RPMI7951 (cell line): ENCODE measurements around the gene SNCA. TPM values are rescaled to one million over a fixed set of nuclear protein-coding genes. Genes with fewer than 3 reads are reported as not detected.

Experiments
- DNase-seq: peaks from one replicate; pipeline ENCODE4 v3.0.0-alpha.2; 2012; ENCODE audit warnings: low read depth
- total RNA-seq: library from RNA; depleted of rRNA; stranded (reverse); fragments of >200 nt; shearing (Covaris generic); gene quantifications from 2 replicates; pipeline ENCODE4 v1.2.3, GENCODE V29; 2014

Gene SNCA
- total RNA-seq, 1 experiment from 2014 or later, result 0.60 TPM

DNA sequence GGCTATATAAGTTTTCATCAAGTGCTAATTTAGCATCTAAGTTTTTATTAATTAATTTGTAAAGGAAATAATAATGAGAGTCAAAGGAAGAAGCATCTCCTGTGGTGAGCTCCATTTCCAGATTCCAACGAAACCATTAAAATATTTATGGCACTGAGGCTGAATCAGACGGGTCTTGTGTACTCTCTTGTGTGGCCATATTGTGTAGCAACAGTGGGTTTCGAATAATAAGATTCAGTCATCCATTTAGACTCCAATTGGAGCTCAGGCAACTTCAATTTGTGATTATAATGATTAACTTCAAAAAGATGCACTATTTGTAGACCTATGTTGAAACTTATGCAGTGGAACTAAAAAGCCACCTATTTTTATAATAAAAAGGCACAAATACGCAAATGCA, 82.4 kb downstream of the SNCA start:
- peak; percentile 11 for DNase-seq

DNA sequence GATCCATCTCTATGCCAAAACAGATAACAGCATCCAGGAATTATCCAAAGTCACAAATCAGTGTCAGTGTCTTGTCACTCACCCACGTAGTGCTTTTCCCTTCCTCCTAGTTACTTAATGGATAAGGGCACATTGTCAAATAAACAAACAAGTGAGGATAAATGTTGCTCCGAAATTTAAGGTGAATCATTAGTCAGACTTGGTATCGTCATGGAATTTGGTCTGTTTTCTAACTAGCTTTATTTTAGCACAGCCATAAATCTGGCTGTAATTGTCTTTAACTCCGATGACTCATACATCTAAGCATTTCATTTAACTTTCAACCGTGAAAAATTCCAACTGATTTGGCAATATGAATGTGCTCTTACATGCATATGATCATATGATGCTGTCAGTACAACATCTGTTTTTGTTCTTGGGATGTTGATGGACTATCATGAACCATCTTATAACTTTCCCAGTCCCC, 83.3 kb downstream of the SNCA start:
- peak; percentile 92 for DNase-seq

DNA sequence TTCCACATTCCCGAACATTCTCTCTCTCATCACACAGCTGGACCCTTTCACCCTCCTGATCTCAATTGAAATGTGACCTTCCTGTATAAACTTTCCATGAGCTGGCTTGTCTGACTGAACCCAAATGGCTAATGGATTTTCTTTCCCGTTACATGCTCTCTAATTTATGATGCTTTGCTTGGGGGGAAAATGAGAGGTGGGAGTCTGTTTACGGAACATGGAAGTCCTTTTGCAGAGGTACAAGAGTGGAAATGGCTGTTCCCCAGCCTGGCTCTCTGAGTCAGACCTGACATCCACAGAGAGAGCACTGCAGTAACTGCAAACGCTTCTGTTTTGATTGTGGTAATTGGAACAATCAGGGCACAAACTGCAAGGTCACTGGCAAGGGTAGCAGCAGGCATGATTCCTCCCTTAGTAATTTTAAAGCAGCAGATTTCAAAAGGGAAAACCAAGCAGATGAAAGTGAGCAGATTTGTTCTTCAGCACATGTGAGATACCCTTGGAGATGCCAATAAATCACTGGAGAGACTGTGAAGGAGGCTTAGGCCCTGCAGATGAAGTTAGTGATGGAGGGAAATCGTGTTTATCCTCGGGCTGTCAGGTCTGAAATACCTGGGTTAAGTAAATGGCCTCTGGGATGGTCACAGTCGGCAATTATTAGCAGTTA, 83.9 kb downstream of the SNCA start:
- DNase-seq, result peak; percentile 74

DNA sequence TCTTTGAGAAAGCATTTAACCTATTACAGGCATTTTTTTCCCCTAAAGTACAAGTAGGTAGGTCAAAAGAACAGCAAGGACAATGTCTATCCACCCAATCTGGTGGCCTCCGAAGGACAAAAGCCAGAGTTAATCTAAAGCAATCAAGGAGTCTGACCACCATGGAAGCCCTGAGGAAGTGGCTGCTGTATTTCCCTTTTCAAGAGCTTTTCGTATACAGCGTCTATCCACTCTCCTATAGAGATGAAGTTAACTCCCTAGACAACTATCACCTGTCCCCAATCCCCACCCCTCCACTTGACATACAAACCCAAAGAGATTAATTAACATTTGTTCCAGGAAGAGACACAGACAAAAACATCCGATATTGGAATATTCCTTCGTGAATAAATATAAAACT, 85.5 kb downstream of the SNCA start:
- no peak for DNase-seq

DNA sequence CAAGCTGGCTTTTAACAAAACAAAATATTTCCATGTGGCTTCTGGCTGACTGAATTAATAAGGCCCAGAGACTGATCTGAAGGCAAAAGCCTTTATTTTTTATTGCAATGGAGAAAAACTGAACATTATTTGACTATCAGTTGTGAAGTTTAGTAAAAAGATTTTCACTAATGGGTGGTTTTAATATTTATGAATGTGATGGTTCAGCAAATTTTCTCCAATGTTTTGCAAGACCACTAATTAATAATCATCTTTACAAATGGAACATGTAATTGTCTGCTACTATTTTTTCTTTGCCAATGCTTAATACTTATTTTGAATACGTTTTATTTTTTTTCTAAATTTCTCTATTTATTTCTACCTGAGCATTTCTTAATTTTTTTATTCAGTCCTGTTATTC, 90.6 kb downstream of the SNCA start:
- DNase-seq, result no peak

DNA sequence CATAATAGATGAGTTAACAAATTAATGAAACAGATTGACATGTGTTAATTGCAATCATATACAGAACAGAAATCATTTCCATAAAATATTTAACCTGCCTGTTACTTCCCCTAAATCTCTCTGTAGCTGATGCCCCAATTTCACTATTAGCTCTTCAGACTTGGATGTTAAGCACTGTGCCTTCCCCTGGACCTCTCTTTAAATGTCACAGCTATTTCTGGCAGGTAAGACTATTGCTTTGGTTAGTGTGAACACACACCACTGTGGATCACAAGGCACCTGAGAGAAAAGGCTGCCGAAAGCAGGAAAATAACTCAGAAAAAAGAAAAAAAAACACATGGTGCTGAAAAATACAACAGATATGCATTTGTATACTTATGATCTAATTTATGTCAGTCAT, 91.3 kb downstream of the SNCA start:
- no peak for DNase-seq

DNA sequence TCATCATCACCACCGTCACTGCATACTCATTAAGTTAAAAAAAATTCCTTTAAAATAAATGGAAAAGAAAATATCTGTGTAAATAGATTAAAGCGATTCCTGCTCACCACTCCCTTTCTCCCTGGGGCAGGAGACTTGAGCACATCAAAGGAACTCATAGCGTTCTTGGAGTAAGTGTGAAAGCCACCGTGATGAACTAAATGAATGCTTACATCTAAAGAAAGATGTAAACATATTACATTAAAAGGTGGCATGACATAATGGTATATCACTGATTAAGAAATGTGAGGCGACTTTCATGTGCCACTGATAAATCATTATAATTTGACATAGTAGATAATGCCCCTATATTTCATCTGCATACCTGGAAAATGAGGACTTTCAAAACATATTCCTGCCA, 92.0 kb downstream of the SNCA start:
- no peak for DNase-seq

DNA sequence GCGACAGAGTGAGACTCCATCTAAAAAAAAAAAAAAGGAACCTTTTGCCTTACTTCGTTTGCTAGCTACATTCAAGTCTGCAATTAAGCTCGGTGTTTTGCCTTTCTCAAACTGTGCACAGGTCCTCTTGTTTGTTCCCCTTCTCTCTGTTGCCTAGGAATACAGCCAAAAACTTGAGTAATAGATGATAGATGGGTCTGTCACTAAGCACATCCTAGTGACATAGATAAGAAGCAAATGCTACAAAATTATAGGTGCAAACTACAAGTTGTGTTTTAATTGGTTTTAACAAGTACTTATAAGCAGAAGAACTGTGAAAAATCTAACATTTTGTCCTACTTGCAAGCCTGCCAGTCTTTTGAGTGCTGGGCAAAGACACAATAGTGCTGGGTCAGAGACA, 95.2 kb downstream of the SNCA start:
- DNase-seq, result no peak

DNA sequence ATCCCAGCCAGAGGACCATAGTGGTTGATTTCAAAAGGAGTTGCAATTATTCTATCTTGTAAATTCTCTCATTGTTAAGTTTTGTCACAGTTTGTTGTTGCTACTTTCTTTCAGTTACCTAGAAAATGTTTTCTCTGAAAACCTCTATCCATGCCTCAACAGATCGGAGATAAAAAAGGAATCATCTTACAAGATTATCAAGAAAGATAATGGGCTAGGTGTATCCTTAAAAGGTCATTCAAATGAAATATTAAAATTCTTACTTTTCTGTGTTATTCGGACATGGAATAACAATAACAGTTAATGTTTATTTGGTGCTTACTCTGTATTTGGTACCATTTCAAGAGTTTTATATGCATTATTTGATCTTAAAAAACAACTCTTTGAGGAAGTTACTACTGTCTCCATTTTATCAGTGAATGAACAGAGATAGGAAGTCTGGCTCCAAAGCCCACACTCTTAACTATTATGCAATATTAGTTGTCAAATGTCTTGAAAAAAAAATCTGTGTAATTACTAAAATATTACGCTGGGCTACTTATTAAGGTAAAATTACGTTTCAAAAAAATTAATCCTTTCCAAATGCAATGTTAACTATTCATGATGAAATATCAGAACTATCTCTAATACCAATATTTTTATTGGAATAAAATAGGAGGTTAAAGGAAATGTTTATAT, 97.5 kb downstream of the SNCA start:
- no peak for DNase-seq

DNA sequence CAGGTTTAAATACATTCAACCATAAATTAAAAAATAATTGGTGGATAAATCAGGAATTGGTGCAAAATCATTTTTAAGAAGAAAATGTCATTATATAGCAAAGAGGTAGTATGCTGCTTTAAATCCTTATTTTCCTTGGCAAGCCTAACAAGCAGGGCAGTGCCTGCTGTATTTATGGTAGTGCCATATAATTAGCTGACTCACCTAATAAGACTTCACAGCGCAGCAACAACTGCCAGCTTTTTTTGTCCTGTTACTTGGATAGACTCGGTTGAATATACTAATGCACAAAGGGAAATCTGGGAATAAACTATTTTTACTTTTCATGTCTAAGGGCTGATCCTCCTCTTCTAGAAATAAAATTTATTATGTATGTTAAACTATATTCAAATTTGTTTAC, 99.1 kb downstream of the SNCA start:
- peak; percentile 64 for DNase-seq

DNA sequence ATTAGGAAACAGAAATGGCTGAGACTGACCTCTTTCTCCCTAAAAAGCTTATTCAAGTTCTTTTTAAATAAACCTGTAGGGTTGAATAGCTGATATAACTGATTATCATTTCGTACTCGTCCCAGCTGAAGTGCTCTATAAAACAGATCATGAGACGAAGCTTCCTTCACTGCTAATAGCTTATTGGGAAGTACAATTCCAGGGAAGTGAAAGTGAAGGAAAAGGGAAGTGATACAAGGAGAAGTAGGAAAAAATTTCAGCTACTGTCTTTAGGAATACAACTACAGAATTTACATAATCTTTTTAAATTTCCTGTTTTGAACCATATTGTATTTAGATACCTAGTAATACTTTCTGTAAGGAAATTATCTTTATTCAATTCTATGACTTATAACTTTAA, 103.0 kb downstream of the SNCA start:
- no peak for DNase-seq

DNA sequence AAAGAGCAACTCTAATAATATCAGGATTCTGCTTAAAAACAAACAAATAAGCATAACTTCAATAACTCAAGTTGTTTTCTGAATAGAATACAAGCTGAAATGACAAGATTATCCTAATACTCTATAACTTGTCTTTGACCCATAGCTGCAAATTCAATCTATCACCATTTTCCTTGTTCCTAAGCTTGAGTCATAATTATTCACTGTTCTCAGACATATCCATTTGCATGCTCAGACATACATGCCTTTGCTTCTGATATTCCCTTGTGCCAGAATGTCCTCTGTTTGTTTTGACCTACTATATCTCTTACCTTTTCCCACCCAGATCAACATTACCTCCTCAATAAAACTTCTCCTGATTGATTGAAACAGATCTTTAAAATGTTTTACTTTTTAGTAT, 109.7 kb downstream of the SNCA start:
- DNase-seq, result no peak

DNA sequence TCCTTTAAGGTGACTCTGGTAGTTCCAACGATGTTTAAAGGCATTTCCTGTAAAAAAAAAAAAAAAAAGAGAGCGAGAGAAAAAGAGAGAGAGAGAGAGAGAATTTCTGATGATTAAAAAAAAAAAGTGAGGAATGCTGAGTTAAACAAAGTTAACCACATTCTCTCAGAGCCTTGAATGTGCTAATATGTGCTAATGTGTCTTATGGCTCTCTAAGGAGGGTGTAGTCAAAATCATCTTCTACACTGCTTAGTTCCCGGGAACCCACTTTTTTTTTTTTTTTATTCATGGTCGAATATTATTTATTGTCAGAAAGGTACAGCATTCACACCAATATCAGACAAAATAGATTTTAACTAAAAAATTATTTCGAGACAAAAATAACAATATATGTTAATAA, 111.7 kb downstream of the SNCA start:
- no peak for DNase-seq

DNA sequence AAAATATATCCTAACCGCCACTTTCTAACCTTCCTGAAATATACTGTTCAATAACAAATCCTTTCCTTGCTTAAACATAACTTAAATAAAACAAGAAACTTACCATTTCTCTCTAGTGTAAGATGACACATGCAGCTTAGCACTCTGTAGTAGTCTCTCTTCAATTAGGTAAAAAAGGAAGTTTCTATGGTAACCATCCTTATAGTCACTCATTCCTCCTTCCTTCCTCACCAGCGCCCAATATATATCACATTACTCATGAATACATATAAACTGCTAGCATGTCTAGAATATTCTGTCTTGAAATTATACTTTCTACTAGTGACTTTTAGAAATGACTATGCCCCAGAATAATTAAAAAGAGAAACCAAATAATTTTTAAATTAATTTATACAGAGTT, 112.2 kb downstream of the SNCA start:
- DNase-seq, result peak; percentile 15

DNA sequence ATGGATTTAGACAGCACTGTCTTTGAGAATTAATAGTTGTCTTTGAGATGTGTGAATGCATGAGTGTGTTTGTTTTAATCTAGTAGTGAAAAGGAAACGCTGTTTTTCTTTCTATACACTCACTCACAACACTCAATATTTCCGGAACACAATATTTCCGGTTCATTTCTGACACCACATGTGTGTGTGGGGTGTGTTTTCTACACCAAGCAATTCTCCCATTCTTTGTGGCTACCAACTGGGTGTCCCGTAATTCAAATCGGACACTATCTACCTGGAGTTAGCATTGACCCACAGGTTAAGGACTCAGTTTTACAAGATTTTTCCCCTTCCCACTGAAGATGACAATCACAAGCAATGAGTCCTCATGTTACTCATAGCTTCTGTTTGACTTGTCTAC, 113.9 kb downstream of the SNCA start:
- DNase-seq, result no peak

DNA sequence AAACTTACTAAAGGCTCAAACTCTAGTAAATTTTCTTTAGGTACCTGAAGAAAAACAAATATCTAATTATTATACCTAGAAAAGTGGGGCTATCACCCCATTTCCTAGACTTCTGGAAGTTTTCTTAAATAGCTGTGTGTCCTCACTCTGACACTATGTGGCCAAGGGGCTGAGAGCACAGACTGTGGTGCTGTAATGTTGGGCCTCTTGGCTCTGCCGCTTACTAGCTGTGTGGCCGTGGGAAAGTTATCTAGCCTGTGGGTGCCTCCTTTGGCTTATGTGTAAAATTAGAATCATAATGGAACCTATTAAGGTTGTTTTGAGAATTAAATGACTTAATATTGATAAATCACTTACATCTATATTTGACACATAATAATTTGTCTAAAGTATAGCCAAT, 114.4 kb downstream of the SNCA start:
- no peak for DNase-seq

DNA sequence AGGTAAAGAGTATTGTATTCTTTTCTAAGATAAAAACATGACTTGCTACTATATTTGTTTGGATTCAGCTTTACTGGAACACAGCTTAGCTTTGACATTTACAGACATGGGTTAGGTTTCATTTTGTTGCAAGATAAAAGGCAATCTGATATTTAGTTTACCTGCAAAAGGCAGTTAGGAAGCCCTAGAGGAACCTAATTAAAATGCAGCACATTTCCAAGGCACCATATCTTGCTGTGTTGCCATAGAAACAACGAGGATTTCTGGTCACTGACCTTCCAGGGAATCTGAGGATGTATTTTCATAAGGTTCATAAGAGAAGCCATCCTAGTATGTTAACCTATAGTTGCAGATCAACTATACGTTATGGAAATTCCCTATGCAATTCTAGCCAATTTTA, 116.0 kb downstream of the SNCA start:
- DNase-seq, result no peak

DNA sequence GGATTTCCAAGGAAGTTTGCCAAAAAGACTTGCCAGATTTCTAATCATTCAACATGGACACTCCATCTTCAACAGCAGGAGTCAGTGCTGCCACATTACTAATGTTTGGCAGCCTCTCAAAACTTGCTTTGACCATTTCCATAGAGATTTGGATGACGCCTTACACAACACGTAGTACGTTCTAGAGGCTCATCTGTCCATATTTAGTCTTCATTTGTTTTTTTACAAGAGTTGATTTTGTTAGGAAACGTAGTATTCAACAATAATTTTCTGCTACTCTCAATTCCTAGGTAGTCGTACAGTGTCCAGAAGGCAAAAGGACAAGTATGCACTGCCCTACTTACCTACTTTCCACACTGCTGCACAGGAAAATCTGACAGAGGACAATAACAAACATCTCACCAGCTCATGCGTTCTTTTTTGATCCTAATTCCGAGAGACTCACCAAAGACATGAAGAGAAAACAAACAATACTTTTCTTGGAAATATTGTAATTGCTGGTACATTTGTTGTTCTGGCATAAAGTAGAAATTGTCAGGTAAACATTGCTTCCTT, 117.3 kb downstream of the SNCA start:
- no peak for DNase-seq

DNA sequence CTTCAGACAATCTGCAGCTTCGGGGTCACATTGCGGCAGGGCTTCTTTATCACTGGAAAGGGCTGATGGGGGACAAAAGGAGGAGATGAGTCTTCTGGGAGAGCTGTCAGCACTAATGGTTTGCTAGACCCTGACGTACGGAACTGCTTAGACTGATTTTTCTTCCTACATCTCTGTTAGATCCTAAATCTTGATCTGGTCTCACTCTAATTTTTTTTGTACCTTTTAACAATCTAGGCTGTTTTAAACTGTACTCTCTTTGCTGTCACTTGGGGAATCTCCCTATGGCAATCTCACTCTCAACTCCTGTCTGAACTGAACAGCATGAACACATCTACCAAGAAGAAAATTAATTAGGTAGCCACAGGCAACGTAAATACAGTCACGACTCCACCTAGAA, 120.1 kb downstream of the SNCA start:
- DNase-seq, result no peak

DNA sequence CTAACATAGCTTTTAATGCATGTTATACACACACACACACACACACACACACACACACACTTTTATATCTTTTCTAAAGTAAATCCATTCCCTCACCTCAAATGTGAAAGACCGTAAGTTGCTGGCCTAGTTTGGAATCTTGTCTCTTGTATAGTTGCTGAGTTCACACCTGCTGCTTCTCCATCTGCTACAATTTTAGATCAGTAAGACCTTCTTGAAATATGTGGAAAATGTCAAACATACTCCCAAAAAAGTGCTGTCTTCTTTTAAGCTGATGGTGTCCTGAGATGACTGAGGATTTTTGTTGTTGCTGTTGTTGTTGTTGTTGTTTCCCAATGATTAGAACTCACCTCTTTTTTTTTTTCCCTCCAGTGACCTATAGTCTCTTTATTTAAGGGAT, 121.3 kb downstream of the SNCA start:
- no peak for DNase-seq

DNA sequence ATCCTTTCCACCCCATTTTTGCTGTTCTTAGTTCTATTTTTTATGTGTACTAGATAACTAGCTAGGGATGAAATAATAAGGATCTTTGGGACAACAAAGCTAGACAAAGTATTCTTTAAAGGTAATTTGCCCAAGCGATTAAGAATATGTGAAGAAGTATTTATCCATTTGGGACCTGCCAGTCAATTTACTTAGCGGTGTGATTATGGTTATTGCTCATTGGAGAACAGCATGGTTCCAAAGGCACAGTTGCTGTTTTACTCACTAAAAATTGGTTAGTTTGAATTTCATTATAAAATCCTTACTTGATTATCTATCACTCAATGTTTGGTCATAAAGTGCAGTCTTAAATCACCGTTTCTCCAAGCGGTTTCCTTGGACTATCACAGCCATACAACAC, 124.1 kb downstream of the SNCA start:
- DNase-seq, result no peak

DNA sequence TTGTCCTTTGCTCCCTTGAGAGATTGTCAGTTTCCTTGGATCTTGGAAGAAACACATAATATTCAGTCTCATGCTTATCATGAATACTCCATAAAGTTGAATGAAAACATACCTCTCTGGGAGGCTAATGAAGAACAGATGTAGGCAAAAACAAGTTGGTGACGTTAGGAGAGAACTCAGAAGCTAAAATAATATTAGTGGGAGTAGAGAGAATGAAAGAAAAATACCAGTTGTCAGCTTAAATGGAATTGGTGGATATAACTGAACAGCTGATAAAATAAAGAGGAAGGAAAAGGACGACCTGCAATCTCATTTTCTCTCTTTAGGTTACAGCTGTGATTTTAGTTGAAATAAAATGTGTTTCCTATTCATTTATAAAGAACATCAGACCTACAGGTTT, 124.8 kb downstream of the SNCA start:
- DNase-seq, result peak; percentile 3

DNA sequence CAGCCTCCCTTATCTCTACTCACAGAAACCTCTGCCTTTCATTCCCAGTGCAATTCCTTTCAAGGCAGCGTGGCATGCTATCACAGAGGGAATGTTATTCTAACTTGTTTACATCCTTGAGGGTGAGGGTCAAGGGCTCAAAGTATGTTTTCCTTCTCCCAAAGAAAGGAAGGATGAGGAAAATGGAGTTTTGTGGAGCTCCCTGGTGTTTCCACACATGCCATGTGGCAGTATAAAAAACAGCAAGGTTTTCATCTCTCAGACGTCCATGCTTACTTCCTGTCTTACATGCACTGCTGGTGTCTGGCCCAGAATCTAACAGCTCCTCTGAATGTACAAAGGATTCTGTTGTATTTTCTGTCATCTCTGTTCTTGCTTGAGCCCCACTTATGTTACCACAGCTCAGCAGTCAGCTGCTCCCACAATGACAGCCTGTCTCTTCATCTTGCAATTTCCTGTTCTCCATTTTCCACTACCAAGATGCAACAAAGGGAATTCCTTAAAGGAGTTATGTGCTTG, 128.0 kb downstream of the SNCA start:
- DNase-seq, result peak; percentile 43
